GM19397 (cell line): ENCODE data around the gene RICTOR.
A peak's percentile ranks its signal among the peaks of the same experiment; 100 is the strongest.
"Not testable (repeated sequence)": the region's sequence is repeated elsewhere in the genome, so short reads cannot be mapped to it uniquely, and the experiment has no call there.

Experiments
- ATAC-seq: cut with Tn5 transposase; IDR thresholded peaks from one replicate; pipeline ENCODE4 v1.9.1; 2021; ENCODE audit warnings: mild to moderate bottlenecking, moderate library complexity; ENCODE audit not compliant: unreplicated experiment

RICTOR gene

GRCh38 chr5:39062104-39062503 is 12.1 kb downstream of the RICTOR start:
- no peak for ATAC-seq

- no peak for ATAC-seq
Measured at GRCh38 chr5:39059064-39059463, 15.1 kb downstream of the RICTOR start.

GRCh38 chr5:39058178-39058921 is 15.8 kb downstream of the RICTOR start:
- ATAC-seq, result peak; percentile 76

GRCh38 chr5:39057734-39058133 is 16.5 kb downstream of the RICTOR start:
- ATAC-seq, result no peak

- no peak for ATAC-seq
Measured at GRCh38 chr5:39055768-39056398, 18.3 kb downstream of the RICTOR start.

- no peak for ATAC-seq
Measured at GRCh38 chr5:39055027-39055767, 19.0 kb downstream of the RICTOR start.

GRCh38 chr5:39053189-39053588 is 21.0 kb downstream of the RICTOR start:
- no peak for ATAC-seq

GRCh38 chr5:39052141-39052540 is 22.1 kb downstream of the RICTOR start:
- ATAC-seq, result no peak

- no peak for ATAC-seq
Measured at GRCh38 chr5:39049315-39049714, 24.9 kb downstream of the RICTOR start.

- no peak for ATAC-seq
Measured at GRCh38 chr5:39040875-39041274, 33.3 kb downstream of the RICTOR start.

- ATAC-seq, result not testable (repeated sequence)
Measured at GRCh38 chr5:39034493-39034892, 39.7 kb downstream of the RICTOR start.

- ATAC-seq, result no peak
Measured at GRCh38 chr5:39031041-39031440, 43.2 kb downstream of the RICTOR start.

- no peak for ATAC-seq
Measured at GRCh38 chr5:39025456-39025855, 48.7 kb downstream of the RICTOR start.

GRCh38 chr5:39024884-39025283 is 49.3 kb downstream of the RICTOR start:
- ATAC-seq, result no peak

- no peak for ATAC-seq
Measured at GRCh38 chr5:39024005-39024404, 50.2 kb downstream of the RICTOR start.

GRCh38 chr5:39023121-39023520 is 51.1 kb downstream of the RICTOR start:
- ATAC-seq, result no peak

GRCh38 chr5:39022151-39022550 is 52.0 kb downstream of the RICTOR start:
- ATAC-seq, result no peak

- no peak for ATAC-seq
Measured at GRCh38 chr5:39021413-39021812, 52.8 kb downstream of the RICTOR start.

GRCh38 chr5:39020458-39020857 is 53.7 kb downstream of the RICTOR start:
- no peak for ATAC-seq

- no peak for ATAC-seq
Measured at GRCh38 chr5:39019254-39019653, 54.9 kb downstream of the RICTOR start.

GRCh38 chr5:39017504-39017903 is 56.7 kb downstream of the RICTOR start:
- ATAC-seq, result no peak
